ENCODE measurements around the gene UBC.

The UBC gene

DNA sequence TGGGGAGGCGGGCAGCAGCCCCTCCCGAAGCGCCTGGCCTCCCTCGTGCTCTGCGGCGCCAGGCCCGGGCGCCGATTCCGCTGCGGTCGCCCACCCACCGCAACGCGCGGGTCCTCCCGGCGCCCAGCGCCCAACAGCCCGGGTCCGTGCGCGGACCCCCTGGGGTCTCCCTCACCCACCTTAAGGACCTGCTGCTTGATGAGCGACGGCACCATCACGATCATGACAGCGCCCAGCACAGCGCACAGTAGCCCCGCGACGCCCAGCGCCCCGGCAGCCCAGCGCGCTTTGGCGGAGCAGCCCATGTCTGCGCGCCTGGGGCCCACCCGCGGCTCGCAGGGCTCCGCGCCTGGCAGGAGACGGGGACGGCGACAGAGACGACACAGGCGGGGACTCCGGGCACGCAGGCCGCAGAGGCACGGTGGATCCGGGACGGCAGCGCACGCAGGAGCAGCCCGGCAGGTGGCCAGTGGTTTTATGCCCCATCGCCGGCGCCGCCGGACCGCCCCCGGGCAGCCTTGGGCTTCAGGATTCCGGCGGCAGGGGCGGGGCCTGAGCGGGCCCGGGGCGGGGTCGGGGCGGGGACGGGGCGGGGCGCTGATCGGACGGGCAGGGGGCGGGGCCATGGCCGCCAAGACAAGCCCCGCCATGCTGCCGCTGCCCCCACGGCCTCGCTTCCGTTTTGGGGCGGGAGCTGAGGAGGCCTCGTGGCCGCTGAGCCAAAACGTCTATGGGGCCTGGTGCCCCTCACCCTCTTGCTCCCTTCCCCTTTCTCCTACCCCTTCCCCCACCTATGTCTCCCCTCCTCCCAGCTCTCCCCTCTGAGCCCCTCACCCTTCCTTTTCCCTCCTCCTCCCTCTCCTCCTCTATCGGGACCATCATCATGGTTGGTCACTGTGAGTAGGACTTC is 50.8 kb downstream of the UBC start, which contains the start of gene SCARB1:
SCARB1 (minus strand) TSS at position 449 of the 910 bp plus-strand sequence; CDS start at position 305, 144 bp downstream.
- DNase-seq, result peak; percentile 95

DNA sequence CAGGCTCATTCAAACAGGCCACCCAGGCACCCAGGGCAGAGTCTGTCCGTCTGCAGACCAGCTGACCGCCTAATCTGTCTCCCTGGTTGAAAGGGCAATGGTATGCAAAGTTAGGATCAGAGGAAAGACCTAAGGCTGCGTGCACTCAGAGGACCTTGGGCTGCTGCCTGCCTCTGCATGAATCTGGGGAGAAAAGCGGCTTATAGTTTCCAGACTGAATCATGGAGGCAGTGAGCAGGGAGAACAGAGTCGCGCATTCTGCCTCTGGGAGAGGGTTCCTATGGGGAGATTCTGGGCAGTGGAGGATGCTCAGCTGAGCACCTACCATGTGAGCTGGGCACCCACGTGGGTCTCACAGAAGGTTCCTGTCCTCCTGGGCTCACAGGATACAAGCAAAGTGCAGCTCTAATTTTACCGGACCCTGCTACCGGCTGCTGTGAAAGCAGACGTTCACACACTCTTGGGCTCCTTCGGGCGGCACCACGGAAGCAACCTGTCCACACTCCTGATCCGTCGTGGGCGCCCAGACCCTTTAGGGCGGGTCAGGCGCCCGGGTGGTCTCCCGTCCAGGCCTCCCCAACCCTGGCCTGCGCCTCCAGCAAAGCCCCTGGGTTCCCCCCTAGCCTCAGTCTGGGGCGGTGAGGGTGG is 51.6 kb downstream of the UBC start:
- DNase-seq, result peak; percentile 55

DNA sequence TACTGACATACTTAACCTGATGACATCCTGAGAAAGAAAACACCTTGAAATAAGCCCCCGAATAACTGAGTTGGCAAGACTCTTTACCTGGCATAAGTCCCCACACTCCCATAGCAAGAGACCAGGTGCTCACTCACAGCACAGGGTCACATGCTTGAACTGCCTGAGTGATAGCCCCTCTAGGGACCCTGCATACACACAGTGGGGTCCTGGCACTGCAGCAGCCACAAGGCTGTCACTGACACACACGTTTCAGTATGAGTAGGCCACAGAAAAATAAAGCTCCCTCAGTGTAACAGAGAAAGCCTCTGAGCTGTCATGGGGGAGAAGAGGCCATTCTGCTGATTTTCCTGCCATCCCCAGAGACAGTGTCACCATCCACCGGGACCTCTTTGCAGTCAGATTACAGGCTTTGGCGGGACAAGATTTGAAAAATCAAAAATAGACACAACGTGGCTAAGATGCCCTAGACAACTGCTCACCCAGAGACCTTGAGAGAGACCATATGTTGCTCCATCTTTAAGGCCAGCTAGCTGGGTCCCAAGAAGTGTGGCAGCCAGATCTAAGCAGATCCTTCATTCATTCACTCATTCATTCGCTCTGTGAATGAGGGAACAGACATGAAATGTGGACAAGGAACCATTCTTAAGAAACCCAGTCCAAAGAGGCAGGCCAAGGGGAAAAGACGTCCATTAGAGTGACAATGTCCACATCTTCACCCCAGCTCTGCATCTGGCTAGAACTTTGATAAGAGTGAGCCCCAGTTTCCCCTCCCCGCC is 52.4 kb downstream of the UBC start:
- DNase-seq, result no peak
